GM18951 (cell line): ENCODE measurements around the gene ARL5C.
"Not testable (repeated sequence)": the region's sequence is repeated elsewhere in the genome, so short reads cannot be mapped to it uniquely, and the experiment has no call there.

ENCODE experiments used
- POLR2A ChIP-seq: IDR thresholded peaks from 4 replicates; pipeline ENCODE4 v1.6.1; 2011; ENCODE audit warnings: mild to moderate bottlenecking; ENCODE audit not compliant: insufficient read length, insufficient read depth; ENCODE audit errors: extremely low read depth
- in situ Hi-C: fragments of 300-500 bp; cut with MboI; formaldehyde crosslinking; loops from one replicate; pipeline ENCODE4 v1.12.0; 2022; ENCODE audit warnings: low sequenced_read_pairs, mixed read lengths, inconsistent platforms; ENCODE audit not compliant: unreplicated experiment

ARL5C gene

DNA sequence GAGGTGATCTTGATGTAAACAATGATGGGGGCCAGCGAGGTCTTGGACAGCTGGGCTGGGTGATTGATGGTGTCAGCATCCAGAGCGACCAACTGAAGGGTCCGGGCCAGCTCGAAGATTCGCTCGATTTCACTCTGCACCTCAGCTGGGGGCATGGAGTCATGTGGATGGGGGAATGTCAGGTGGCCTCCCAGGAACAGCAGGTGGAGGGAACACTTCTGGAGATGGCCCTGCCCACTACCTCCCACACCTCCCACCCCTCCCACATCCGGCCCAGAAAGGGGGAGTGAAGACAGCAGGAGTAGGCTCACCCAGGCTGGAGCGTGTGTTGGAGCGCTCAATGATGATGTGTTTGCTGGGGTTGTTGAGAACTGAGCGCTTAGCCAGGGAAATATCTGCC lies 17.8 kb upstream of the ARL5C start:
- in situ Hi-C loops: no loop called here
- TF ChIP-seq POLR2A: no peak

DNA sequence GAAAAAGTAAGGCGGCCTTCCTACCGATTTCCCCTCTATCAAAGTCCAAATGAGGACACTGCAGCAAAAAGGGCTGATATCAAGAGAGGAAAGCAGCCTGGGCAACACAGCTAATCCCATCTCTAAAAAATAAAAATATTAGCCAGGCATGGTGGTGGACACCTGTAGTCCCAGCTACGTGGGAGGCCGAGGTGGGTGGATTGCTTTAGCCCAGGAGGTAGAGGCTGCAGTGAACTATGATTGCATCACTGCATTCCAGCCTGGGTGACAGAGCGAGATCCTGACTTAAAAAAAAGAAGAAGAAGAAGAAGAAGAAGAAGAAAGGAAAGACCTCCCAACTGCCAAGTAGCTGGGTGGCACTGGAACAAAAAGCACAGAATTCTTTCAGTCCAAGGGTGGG lies 17.1 kb upstream of the ARL5C start:
- no peak for TF ChIP-seq POLR2A
- in situ Hi-C loops: no loop called here

DNA sequence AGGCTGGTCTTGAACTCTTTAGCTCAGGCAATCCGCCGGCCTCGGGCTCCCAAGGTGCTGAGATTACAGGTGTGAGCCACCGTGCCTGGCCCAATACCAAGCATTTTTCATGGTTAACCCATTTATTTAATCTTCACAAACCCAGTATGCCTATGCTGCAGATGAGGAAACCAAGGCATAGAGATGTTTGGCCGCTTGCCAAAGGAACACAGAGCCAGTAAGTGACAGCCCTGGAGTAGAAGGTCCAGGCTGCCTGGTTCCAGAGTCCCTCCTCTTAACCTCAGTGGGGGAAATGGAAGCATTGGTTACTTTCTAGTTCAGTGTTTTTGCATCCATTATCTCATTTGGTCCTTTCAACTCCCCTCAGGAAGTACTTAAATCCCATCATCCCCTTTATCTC lies 15.3 kb upstream of the ARL5C start:
- no peak for TF ChIP-seq POLR2A
- in situ Hi-C loops: no loop called here

DNA sequence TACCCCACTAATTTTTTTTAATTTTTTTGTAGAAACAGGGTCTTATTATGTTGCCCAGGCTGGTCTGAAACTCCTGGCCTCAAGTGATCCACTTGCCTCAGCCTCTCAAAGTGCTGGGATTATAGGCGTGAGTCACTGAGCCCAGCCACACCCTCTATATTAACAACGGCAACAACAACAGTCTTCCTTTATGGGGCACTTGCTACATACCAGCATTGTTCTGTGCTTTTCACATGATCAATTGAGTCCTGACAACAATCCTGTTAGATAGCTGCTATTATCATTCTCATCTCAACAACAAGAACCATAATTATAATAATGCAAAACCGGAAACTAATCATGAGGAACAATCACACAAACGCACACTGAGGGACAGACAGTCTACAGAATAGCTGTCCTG lies 12.6 kb upstream of the ARL5C start:
- in situ Hi-C loops: no loop called here
- TF ChIP-seq POLR2A: no peak

DNA sequence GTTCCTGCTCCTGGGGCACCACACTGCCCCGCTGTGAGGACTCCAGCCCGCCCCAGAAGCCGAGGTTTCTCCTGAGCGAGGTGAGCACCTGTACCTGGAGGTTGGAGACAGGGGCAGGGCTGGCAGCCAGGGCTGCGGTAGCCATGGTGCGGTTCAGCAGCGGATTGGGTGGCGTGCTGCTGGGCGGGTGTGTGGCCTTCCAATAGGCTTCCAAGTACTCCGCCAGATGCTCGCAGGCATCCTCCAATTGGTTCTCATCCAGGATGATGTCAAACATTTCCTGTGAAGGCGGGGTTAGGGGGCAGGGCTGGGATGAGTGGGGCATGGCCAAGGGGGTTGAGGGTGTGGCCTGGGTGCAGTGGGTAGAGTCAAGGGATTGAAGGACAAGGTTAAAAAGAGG lies 11.3 kb upstream of the ARL5C start:
- no peak for TF ChIP-seq POLR2A
- in situ Hi-C loops: no loop called here

DNA sequence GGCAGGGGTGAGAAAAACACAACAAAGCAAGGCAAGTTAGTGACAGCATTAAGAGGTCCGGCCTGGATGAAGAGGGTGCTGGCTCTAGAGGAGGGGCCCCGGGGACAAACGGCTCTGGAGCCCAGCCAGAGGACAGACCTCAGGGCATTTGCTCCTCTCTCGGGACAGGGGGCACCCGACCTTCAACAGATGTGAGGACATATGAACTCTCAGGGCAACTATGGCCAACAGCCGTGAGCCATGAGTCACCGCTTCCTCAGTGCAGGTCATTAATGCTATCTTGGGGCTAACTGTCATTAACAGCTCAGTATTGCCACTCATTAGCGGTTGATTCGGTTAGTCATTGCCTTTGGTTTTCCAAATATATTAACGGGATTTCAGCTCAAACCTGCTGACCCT lies 9.7 kb upstream of the ARL5C start:
- no peak for TF ChIP-seq POLR2A
- in situ Hi-C loops: no loop called here

DNA sequence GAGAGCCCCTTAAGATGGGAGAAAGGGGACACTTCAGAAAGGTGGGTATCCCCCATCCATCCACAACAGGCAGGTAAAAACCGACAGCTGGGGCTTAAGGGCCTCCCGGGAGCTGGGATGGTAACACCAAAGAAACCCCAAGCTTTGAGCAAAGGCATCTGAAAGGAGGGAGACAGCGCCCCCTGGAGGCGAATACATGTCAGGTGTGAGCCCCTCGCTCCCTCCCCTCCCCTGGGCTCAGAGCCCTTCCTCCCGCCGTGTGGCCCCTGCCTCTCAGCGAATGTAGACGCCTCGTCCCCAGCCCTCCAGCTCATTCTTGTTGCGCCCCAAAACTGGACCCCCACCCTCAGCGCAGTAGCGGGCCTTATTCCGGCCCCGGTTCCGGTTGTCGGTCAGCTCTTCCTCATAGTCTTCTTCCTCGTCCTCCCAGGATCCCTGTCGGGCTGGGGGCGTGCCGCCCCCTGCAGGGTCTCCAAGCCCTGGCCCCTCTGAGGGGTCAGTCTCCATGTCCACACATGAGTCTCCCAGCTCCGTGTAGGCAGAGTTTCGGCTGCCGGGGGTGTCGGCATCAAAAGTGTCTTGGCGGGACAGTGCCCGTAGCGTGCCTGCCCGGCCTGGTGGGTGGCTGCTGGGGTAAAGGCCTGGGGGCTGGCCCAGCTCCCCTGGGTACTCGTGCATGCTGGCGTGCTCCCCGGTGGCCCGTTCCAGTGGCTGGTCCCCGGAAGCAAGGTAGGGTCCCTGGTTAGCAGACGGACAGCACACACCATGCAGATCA lies 9.1 kb upstream of the ARL5C start:
- in situ Hi-C loops: no loop called here
- no peak for TF ChIP-seq POLR2A

DNA sequence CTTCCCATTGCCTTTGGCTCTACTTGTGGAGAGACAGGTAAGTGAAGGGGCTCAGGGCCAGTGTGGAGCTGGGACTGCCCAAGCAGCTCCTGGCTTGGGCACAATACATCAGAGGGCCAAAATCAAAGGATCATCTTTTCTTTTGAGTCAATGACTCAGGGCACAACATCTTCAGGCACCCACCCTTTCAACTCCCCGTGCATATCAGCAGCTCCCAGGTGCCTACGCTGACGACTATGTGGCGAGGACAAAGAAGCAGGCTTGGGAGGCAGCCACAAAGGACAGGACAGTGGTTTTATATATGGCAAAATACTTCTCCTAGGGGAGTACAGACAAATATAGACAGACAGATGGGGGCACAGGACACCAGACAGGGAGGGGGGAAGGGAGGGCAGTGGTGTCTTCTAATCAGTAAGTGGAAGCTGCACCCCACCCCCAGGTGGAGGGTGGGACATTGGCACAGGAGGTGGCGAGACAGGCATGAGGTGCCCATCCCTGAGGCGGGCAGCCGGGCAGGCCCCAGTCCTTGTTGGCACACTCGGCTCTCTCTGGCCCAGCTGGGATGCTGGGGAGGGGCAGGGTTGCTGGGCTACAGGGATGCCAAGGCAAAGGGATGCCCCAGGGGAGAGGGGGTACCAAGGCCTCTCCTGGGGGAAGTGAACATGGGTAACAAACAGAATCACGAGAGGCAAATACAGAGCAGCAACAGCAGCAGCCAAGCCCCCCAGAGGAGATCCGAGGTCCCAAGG lies 7.7 kb upstream of the ARL5C start:
- in situ Hi-C loops: no loop called here

DNA sequence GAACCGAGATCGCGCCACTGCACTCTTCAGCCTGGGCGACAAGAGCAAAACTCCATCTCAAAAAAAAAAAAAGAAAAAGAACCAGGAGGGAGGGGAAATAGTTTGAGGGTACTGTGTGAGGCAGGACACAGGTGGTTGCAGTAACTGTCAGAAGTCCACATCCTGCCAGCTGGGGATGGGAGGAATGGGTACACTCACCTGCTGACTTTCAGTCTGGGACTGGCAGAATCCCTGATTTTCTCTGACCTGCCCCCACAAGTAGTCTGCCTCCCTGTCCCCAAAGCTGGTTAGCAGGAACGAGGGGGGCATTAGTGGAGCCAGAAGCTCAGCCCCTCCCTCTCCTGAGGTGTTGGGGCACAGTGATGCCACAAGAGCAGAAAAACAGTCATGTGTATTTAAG lies 7.1 kb upstream of the ARL5C start:
- TF ChIP-seq POLR2A: no peak
- in situ Hi-C loops: no loop called here

More for the DNA sequence above, 7.7 kb upstream of the ARL5C start:
- no peak for TF ChIP-seq POLR2A

DNA sequence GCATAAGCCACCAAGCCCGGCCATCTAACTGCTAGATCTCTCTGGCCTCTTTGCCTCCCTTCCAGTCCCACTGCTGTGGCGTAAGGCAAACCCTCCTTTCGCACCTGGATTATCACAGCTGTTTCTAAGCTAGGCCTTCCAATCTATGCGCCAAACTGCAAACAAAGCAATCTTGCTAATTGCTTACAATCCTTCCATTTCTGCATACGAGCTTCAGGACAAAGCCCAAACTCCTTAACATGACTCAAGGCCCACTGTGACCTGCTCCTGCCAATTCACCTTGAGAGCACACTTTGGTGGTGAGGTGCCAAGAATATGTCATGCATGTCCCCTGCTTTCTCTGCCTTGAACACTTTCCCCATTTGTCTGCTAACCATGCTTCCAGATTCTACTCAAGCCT lies 6.0 kb upstream of the ARL5C start:
- in situ Hi-C loops: no loop called here
- TF ChIP-seq POLR2A: no peak

DNA sequence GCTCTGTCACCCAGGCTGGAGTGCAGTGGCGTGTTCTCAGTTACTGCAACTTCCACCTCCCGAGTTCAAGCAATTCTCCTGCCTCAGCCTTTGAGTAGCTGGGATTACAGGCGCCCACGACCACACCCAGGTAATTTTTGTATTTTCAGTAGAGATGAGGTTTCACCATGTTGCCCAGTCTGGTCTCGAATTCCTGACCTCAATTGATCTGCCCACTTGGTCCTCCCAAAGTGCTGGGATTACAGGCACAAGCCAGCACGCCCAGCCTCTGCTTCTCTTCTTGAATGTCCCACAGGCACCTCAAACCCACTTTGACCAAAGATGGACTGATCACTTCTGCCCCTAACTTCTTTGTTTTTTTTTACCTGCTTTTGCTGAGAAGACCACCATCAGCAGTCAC lies 4.6 kb upstream of the ARL5C start:
- no peak for TF ChIP-seq POLR2A
- in situ Hi-C loops: no loop called here

DNA sequence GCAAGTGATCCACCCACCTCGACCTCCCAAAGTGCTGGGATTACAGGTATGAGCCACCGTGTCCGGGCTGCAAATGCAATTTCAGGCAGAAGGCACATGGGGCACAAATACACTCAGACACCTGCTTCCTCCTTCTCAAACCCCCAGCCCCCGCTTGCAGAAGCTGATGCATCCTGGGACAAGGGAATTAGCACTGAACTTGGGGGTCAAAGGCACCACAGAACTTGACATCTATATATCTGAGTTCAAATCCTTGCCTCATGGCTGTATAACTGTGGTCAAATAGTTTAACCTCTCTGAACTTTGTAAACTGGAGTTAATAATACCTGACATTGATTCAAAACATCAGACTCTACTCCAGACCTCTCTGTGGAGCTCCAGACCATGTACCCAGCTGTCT lies 4.1 kb upstream of the ARL5C start:
- TF ChIP-seq POLR2A: no peak
- in situ Hi-C loops: no loop called here

DNA sequence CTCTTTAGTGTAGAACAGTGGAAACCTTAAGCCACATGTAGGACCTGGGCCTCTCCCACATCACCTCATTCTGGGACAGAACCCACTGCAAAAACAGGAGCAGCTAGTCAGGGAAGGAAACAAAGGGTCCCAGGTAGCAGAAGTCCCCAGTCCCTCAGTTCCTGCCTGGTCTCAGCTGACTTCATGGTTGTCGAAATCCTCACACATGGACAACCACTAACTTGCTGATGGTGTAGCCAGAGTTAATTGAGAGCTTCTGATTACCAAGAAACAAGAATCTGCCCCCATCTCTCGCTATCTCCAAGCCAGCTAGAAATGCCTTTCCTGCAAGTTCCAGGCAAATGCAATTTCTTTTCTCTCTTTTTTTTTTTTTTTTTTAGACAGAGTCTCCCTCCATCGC lies 3.6 kb upstream of the ARL5C start:
- in situ Hi-C loops: no loop called here

DNA sequence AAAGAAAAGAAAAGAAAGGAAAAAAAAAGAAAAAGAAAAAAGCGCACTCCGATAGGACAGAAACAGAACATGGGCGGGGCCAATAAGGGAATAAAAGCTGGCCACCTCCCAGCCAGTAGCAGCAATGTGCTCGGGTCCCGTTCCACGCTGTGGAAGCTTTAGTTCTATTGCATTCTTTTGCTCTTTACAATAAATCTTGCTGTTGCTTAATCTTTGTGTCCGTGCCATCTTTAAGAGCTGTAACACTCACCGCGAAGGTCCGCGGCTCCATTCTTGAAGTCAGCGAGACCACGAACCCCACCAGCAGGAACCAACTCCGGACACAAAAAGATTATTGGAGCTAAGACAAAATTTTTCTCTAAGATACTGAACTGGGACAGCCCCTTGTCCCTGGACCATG lies 3.1 kb upstream of the ARL5C start:
- in situ Hi-C loops: no loop called here
- TF ChIP-seq POLR2A: no peak

More for the DNA sequence above, 3.6 kb upstream of the ARL5C start:
- TF ChIP-seq POLR2A: no peak

DNA sequence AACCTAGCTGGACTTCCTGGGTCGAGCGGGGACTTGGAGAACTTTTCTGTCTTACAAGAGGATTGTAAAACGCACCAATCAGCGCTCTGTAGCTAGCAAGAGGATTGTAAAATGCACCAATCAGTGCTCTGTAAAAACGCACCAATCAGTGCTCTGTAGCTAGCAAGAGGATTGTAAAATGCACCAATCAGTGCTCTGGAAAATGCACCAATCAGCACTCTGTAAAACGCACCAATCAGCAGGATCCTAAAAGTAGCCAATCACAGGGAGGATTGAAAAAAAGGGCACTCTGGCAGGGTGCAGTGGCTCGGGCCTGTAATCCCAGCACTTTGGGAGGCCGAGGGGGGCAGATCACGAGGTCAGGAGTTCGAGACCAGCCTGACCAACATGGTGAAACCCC lies 2.5 kb upstream of the ARL5C start:
- in situ Hi-C loops: not testable (repeated sequence)
